SH-SY5Y (cell line): ENCODE measurements around the gene HMGCLL1.

Experiments
- GATA2 ChIP-seq: IDR thresholded peaks from 2 replicates; pipeline ENCODE4 v1.6.1; 2011; ENCODE audit warnings: mild to moderate bottlenecking, low read depth, low read length
- GATA3 ChIP-seq: IDR thresholded peaks from 2 replicates; pipeline ENCODE4 v1.6.1; 2011; ENCODE audit warnings: low read depth, mild to moderate bottlenecking, low read length, moderate library complexity

GRCh38 chr6:55621244-55621643 is 42.3 kb upstream of the HMGCLL1 start:
- no peak for TF ChIP-seq GATA2
- no peak for TF ChIP-seq GATA3
